Kidney capillary endothelial cell (primary cell): ENCODE measurements around the gene UBE2D3.
A peak's percentile ranks its signal among the peaks of the same experiment; 100 is the strongest.
"Not testable (repeated sequence)": the region's sequence is repeated elsewhere in the genome, so short reads cannot be mapped to it uniquely, and the experiment has no call there.

Experiments used
- DNase-seq: peaks from one replicate; pipeline ENCODE4 v3.0.0-alpha.2; 2018; ENCODE audit warnings: low spot score

Gene UBE2D3

DNA sequence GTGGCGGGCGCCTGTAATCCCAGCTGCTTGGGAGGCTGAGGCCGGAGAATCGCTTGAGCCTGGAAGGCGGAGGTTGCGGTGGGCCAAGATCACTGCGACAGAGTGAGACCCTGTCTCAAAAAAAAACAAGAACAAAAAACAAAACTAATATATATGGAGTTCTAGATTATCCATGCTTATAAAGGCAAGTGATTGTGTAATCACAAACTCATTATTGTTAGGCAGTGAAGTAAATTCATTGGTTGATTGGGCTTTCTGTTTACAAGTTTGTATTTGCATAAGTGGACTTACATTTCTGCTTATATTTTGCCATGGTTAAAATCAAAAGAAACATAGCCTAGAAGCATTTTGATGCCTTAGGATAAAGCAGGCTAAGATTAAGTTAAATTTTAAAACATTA is 2.5 kb upstream of the UBE2D3 start:
- no peak for DNase-seq

DNA sequence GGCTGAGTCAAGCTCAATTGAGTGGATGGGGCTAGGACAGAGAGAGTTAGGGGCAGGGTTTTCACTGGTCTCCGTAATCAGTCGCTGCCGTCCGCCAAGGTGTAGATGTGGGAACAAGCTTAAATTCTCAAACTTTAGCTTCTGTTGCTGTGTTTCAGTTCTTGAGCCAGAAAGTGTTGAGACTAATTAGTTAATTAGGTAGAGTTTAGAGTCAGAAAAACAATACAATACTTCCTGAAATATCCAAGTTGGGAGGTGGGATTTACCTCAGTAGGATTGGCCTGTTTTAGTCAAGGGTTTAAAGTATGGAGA is 1.1 kb upstream of the UBE2D3 start:
- no peak for DNase-seq

DNA sequence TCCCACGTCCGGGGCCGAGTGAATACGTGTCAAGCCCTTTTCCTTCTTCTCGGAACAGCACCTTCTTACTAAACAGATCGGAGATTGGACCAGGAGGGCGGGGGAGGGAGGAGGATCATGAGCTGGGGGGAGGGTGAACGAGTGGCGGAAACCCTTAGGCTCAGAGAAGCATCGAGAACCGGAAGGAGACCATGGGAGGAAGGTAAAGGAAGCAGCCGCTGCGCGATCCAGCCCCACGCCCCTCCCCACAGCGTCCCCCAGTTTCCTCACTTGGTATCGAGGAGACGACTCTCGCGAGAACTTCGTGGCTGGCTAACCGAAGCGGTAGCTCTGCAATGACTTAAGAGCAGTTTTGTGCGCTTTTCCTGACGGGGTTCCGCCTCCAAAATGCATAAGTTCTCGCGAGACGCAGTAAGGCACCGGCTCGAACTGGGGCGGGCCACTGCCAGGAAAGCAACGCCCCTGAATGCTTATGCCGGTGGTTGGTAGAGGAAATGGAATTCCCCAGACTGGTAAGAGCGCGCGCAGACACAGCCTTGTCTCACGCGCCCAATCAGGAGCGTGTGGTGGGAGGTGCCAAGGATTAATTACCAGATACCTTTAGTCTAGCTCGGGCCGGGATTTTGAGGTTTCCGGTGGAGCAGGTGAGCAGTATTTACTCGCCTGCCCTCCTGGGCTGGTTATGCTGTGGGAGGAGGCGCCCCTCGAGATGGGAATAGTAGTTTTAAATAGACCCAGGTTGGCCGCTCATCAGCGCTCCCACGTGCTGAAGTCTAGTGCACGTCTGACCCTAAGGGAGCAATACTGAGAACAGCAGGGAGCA is 534 bp upstream of the UBE2D3 start:
- peak; percentile 99 for DNase-seq

DNA sequence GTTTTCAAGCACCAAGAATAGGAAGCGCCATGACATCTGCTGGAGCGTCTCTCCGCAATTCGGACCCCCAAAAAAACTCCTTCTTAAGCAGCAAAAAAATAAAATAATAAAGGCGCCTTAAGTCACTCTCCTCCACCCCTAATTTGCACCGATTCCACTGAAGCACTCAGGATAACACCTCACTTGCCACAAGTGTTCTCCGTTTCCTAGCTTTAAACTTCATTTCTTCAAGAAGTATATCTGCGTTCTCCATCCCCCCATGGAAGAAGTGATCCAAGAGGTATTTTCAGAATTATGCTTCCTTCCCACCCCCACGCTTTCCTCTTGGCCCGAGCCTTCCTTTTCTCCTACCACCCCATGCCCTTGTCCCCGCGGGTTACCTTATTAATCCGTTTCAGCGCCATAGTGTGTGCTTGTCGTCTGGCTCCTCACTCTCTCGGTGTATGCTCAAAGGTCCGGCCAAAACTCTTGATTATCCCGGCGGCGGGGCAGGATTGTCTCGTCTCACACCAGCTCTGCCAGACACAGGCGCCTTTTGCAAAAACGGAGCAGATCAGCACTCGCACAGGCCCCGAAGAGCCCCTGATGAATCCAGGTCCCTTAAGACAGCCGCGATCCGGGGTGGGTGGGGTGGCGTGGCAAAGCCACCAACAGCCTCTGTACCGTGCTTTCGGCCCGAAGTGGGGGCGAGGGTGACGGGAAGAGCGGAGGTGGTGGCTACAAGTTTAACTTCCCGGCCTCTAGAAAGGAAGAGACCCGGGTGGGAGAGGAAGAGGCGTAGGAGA is 1.1 kb downstream of the UBE2D3 start:
- DNase-seq: no peak

DNA sequence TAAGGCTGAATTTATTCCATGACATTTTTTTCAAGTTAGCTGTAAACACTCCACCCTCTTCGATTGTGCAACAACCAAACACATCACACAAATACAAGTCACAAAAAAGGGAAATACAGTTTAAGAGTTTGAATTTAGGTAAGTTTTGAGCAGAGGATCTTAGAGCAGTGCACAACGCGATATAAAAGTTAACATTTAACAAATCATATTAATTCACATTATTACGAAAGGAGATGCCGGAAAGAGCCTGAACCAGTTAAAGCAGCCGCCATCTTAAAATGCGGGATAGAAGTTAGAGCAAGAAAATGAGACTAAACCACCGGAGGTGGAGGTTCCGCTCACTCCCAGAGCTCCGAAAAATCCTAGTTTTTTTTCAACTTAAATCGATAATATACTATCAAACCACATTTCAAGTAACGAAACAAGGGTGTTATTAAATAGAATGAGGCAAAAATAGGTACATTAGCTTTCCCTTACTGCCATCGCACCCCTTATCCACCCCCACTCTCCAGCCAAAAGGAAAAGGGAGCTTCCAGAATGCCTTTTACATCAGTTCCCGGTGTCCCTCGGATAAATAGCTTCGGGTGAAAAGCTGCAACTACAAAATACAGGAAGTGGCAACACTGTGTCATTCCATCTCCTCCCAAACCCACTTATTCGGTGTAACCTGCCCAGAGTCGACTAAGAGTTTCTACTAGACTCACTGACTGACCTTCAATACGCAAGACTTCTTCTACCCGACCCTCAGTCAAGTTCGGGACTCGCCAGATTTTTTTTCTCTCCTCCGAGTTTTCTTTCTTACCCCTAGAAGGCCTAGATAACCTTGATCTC is 1.9 kb downstream of the UBE2D3 start:
- peak; percentile 67 for DNase-seq

DNA sequence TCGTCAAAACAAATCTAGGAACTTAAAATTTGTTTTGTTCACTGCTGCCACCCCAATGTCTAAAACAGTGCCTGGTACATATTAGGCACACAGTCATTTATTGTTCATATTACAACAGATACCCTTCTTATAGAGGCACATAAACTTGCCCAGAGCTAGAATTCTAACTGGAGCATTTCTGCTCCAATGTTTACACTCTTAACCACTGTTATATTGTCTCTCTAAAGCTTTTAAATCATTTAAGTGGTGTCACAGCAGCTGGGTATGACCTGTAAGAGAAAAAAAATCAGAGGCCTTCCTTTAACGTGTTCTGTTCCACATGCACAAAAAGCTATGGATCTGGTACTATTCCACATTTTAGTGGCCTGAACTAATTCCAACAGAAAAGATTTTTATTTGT is 3.0 kb downstream of the UBE2D3 start:
- DNase-seq: no peak

DNA sequence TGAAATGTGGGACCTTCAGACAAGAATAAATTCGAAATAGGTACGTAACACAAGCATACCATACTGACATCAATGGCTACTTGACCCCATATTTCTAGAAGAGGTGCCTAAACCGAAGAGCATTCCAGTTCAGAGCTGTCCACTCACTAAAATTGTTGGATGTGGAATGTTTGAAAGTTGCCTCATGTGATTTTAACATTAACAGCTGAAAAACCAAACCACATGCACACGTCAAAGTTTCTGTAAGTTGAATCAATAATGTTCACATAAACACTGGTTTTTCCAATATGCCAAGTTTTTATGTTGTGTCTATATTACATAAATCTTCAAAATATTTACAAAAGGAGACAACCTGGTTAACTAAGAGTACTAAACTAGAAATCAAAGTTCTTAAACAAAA is 3.5 kb downstream of the UBE2D3 start:
- no peak for DNase-seq

DNA sequence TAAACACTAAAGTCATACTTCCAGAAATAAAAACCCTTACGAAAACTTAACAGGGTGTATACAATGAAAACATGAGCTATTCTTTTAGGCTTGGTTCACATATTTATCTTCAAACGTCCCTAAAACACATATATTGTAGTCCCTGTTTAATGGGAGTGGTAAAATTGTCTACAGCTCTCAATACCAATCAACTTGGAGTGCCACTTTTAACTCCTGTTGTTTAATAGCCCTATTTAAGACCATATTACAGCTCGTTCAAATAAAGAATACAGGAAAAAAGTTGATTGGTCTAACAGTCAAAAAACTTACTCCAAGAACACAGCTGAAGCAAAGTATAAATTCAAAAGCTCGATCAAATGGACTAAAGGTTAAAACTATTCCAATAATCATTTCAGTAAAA is 3.9 kb downstream of the UBE2D3 start:
- no peak for DNase-seq

DNA sequence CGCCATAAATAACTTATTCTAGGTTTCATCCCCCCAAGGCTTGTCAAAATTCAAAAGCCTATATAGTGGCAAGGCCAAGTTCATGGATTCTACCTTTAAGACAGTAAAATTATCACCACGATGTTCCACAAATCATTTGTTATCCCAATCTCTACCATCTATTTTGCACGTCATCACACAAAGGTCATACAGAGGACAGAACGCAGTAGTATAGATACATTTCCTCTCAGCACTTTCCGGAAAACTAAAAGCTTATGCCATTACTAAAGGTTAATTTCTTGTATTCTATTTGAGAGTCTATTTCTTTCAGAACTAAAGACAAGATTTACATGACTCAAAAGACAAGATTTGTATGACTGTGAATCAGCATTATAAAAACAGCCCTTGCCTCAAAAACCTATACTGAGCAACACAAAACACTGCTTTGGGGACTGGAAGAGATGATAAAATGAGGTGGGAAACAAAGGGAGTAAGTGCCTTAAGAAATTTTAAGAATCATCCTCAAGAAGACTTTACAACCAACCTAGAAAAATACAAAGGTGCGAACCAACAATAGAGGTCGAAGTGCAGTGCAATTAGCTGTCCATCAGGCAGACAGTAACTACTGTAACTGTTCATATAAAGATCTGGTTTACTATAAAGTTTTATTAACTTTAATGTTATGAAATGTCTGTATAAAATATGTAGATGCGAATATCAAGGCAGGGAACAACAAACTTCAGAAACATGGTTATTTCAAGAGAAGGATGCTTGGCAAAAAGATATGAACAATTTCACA is 7.6 kb downstream of the UBE2D3 start:
- no peak for DNase-seq

DNA sequence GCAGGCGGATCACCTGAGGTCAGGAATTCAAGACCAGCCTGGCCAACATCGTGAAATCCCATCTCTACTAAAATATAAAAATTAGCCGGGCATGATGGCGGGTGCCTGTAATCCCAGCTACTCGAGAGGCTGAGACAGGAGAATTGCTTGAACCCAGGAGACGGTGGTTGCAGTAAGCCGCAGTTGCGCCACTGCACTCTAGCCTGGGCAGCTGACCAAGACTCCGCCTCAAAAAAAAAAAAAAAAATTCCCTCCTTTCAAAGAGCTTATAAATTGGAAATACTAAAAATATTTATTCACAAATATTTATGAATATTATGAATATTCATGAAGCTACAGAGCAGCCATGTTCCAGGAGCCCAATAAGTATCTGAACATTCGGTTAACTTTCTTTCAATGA is 8.3 kb downstream of the UBE2D3 start:
- not testable (repeated sequence) for DNase-seq

DNA sequence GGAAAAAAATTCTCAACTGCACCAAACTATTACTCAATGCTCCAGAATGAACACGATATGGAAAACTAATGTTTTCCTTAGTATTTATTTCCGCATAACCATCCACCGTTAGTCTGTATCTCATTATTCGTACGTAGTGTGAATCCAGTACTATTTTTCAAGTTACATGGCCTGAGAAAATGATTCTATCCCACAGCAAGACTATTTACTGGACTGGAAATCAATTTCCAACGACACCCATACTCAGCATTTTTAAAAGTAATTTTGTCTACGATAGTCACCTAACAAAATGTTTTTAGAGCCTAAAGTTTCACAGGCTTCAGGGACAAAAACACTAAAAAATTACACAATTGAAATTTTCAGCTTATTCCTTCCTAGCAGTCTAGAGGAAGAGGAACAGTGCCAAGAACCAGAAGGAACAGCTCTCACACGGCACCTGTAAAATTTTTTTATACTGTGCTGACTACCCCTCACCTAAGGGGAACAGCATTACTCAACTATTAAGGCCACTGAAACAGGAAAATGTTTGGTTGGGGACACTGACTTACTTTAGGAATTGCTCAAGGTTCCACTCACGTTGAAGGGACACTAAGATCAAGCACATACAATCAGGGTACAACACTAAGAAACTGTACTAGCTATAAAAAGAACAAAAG is 9.6 kb downstream of the UBE2D3 start:
- DNase-seq: no peak

DNA sequence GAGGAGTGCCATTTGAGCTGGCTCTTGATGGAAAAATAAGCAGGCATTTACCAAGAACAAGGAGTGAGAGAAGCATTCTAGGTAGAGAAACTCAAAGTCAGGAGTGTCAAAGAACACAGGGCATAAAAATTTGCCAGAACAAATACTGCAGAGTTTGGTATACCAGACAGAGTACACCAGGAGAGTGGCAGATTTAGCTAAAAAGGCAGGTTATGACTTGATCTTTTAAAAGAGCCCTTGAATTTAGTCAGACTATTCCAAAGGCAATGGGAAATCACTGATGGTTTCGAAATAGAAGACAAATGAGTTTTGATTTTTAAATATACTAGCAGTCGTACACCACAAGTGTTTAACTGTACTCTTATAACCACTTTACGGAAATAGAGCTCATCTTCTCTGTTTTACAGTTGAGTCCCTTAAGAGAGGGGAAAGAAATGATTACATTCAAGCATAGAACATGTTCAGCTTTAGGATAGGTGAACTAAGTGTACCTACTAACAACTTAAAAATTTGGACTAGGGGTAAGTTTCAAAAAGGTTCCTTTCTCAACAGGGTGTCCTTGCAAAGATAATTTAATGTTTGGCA is 10.2 kb downstream of the UBE2D3 start:
- DNase-seq: no peak

DNA sequence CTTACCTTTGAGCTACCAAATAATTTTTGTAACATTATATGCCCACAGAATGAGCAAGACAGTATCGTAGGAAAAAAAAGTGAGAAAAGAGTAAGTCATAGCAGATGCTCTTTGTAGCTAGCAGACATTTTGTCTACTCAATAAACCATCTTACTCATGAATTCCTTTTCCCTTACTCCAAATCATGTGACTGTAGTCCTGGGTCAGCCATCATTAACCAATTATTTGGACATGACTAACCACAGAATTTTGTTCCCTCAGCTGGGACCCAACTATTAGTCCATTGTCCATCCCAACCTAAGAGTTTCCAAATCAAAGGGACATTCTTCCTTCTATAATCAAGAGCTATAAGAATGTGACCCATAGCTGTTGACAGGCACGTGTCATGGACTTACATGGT is 11.4 kb downstream of the UBE2D3 start:
- peak; percentile 84 for DNase-seq

DNA sequence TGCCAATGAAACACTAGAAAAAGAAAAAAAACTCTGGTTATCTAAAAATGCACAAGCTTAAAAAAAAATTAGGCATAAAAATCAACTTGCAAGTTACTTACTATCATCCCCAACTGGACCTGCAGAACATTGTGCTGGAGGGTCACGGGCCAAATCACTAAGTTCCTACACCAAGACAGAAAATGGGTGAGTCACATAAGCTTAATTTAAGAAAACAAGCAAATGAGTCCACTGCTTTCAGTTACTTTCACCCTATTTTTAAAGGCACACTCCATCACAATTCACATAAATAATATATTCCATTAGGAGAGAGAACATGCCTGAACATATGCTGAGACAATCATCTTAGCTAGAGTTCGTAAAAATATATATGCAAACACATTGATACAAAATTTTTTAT is 17.7 kb downstream of the UBE2D3 start:
- DNase-seq: no peak

DNA sequence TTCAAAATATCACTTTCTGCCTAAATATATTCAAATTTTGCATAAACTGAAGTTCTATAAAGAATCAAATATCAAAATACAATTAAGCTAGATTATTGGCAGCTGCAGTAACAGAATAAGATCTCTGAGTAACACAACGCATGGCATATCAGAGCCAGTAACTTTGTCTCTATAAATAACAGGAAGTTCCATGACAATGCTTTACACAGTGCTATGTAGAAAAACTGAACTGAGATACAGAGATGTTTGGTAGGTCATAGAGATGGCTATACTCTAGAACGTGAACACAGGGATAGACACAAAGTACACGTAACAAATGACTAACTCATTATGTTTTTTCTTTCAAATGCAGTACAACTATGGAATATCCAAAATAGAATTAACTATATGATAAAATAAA is 18.2 kb downstream of the UBE2D3 start:
- peak; percentile 69 for DNase-seq

DNA sequence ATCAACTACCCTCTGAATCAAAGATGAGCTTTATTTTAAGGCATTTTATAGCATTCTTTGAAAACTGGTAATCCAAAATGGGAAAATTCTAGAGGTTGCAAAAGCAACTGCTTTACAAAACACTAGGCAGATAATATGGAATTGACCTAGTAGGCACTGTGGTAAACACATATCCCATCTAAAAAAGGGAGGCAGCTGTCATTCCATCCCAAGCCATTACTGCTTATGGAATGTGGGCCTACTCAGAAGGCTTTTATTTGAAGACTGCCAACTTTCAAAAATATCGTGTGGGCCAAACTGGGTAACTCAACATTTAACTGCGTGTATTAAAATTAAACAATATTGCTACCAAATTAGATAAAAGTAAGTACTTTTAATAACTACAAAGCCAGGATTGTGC is 19.3 kb downstream of the UBE2D3 start:
- DNase-seq: no peak

DNA sequence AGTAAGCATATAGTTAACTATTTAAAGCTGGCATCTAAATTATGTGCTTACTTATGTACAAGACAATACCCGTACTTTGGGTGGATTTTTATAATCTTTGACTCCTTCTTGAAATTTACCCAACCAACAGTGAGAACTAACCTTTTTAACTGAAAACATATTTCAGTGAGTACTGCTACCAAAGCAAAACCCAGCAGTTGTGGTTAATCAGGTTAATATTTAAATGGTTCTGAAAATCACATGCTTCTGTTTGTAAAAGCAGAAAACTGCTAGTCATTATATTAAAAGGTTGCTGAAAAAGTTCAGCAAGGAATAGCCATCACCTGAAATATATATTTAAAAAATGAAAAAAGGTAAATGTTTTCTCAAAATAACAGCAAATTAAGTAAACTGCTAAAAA is 20.0 kb downstream of the UBE2D3 start:
- no peak for DNase-seq

DNA sequence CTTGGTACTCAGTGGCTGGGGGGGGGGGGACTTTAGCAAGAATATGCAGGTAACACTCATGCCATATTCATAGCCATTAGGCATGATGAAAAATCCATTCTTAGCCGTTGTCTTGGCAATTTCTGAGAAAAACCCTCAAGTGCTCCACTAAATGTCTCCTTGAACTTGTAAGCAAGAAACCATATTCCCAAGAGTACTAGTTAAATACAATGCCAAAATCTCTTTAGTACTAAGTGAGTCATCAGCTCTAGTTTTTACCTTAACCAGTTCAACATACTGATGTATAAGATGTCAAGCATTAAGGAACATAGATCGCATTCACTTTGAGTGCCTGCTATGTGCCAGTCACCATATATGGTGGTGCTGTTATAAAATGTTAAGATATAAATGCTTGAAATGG is 27.5 kb downstream of the UBE2D3 start:
- DNase-seq: no peak

DNA sequence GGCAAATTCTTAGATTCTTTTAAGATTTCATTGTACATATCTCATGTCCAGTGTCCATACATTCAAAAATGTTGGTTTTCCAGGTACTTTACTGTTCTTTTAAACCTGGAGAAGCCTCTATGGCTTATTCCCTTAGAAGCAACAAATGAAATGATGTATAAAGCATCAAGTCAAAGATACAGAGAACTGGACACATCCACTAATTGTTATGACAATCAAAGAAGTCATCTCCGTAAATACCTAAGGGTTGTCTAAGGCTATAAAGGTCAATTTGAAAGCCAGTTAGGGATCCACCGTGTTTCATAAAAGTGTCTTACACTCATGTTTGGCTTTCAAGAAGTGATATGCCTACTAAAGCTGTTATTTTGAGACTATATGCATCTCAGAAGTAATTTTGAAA is 32.4 kb downstream of the UBE2D3 start:
- DNase-seq: no peak

DNA sequence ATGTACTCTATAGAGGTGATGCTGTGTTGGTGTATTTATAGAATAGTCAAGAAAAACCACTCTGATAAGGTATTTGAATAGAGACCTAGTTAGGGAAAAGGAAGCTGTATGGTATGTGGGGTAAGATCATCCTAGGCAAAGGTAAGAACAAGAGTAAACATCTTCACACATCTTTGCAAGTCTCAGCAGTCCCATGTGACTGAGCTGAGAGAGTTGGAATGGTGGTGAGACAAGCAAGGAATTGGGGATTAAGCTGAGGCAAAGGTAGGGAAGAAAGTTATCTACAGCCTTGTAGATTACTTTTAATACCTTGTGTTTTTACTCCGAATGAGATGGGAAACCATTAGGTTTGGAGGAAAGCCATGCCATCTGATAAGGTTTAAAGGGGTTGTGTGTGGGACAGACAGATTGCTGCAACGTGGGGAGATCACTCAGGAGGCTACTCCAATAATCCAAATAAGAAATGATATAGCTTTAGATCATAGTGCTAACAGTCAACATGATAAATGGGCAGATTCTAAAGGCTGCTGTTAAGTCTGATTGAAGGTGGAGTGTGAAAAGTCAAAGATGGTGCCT is 34.9 kb downstream of the UBE2D3 start:
- DNase-seq: no peak

DNA sequence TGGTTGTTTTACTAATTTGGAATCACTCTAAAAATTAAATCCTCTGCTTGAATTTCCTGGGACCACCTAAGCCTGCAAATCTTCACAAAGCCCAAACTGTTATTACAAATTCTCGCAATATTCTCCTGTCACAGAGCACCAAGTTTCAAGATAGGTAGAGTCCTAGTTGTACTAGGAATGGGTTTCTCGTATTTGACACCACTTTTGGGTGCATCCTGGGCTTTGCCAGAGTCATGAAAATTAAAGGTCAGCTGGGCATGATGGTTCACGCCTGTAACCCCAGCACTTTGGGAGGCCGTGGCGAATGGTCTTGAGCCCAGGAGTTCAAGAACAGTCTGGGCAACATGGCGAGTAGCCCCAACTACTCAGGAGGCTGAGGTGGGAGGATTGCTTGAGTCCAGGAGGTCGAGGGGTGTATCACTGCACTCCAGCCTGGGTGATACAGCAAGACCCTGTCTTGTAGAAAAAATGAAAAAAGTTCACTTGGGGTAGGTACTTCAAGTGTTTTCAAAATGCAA is 36.0 kb downstream of the UBE2D3 start:
- DNase-seq: no peak
